ENCODE data around the gene PKDREJ. TPM values are rescaled to one million over a fixed set of nuclear protein-coding genes. Genes with fewer than 3 reads are reported as not detected.
A peak's percentile ranks its signal among the peaks of the same experiment; 100 is the strongest.

Gene PKDREJ
- total and polyA plus RNA-seq, 2 experiments from 2014 or later, result 0.03 to 0.04 TPM

DNA sequence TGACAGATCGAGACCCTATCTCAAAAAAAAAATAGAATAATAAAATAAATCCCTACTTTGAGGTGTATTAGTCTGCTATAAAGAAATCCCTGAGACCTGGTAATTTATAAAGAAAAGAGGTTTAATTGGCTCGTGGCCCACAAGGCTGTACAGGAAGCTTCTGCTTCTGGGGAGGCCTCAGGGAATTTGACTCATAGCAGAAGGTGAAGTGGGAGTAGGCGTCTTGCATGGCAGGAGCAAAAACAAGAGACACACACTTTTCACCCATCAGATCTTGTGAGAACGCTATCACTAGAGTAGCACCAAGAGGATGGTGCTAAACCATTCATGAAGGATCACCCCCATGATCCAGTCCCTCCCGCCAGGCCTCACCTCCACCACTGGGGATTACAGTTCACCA lies 42.2 kb downstream of the PKDREJ start:
- Histone ChIP-seq H3K27me3 (no peaks in the 10 kb centered on the region), H3K4me3 (no peak overlapping the region), H3K27ac (no peak overlapping the region), H3K36me3 (peaks cover 21% of the 10 kb centered on the region), H3K4me1 (ENCODE audit: low read depth) (no peaks in the 10 kb centered on the region), H3K9me3 (ENCODE audit: low read depth) (no peaks in the 10 kb centered on the region)
- DNase-seq (ENCODE audit: low read depth in 1 of 2, low spot score in 1 of 2), result peak in 1 of 2 donors; percentile 32
- no peak for TF ChIP-seq CTCF (IDR thresholded peaks at IDR 0.05; ENCODE audit: low read depth, low read length)

DNA sequence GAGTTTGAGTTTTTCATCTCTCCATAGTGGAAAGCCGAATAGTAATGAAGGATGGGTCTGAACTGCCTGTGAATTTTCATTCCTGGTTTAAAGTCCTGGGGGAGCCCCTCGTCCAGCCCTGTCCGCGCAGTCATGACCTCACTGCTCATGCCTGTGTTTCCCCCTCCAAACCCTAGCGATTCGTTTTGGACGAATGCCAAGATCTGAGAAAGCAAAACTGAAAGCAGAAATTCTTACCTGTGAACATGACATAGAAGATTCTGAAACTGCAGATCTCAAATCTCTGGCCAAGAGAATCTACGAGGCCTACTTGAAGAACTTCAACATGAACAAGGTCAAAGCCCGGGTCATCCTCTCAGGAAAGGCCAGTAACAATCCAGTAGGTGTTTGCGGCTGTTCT lies 43.5 kb downstream of the PKDREJ start:
- H3K36me3 ChIP-seq, result peaks cover 20% of the 10 kb centered on the region
- no peaks in the 10 kb centered on the region for H3K27me3 ChIP-seq
- TF ChIP-seq CTCF (IDR thresholded peaks at IDR 0.05; ENCODE audit: low read depth, low read length), result no peak
- no peak overlapping the region for H3K4me3 ChIP-seq
- DNase-seq (ENCODE audit: low read depth in 1 of 2, low spot score in 1 of 2), result no peak
- no peak overlapping the region for H3K27ac ChIP-seq
- H3K4me1 ChIP-seq (ENCODE audit: low read depth), result no peaks in the 10 kb centered on the region
- no peaks in the 10 kb centered on the region for H3K9me3 ChIP-seq (ENCODE audit: low read depth)

DNA sequence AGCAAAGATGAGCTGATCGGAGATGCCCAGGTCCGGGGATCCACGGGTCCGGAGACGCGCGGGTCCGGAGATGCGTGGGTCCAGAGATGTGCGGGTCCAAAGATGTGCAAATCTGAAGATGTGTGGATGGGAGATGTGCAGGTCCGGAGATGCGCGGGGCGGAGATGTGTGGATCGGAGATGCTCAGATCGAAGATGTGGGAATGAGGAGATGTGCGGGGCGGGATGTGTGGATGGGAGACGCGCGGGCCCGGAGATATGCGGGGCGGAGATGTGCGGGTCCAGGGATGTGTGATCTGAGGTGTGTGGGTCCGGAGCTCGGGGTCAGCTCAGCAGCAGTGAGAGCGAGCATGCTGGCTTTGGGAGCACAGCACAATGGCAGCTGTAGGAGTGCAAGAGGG lies 48.5 kb downstream of the PKDREJ start:
- Histone ChIP-seq H3K9me3 (ENCODE audit: low read depth) (no peaks in the 10 kb centered on the region), H3K4me3 (no peak overlapping the region), H3K27me3 (no peaks in the 10 kb centered on the region), H3K27ac (no peak overlapping the region), H3K36me3 (peaks cover 11% of the 10 kb centered on the region), H3K4me1 (ENCODE audit: low read depth) (no peaks in the 10 kb centered on the region)
- no peak for DNase-seq (ENCODE audit: low read depth in 1 of 2, low spot score in 1 of 2)
- no peak for TF ChIP-seq CTCF (IDR thresholded peaks at IDR 0.05; ENCODE audit: low read depth, low read length)

DNA sequence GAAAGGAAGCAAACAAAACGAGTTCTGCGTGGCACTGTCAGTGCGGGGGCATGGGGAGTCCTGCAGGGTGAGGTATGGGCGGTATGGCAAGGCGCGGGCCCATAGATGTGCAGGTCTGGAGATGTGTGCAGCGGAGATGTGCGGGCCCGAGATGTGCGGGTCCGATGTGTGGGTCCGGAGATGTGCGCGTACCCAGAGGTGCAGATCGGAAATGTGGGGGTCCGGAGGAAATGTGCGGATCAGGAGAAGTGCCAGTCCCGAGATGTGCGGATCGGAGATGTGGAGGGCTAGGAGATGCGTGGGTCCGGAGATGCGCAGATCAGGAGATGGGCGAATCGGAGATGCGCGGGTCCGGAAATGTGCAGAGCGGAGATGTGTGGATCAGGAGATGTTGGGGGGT lies 49.0 kb downstream of the PKDREJ start:
- Histone ChIP-seq H3K27me3 (no peaks in the 10 kb centered on the region), H3K36me3 (peaks cover 12% of the 10 kb centered on the region), H3K4me3 (no peak overlapping the region), H3K27ac (no peak overlapping the region), H3K4me1 (ENCODE audit: low read depth) (no peaks in the 10 kb centered on the region), H3K9me3 (ENCODE audit: low read depth) (no peaks in the 10 kb centered on the region)
- no peak for TF ChIP-seq CTCF (IDR thresholded peaks at IDR 0.05; ENCODE audit: low read depth, low read length)
- no peak for DNase-seq (ENCODE audit: low read depth in 1 of 2, low spot score in 1 of 2)

DNA sequence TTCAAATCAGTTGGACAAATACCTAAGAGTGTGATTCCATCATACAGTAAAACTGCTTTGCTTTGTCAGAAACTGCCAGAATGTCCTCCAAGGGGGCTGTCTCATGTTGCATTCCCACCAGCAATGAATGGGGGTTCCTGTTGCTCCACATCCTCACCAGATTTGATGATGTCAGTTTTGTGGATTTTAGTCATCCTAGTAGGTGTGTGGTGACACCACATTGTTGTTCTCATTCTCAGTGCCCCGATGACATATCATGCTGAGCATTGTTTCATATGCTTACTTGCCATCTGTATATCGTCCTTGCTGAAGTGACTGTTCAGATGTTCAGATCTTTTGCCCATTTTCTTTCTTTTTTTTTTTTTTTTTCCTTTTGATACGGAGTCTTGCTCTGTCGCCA lies 50.1 kb downstream of the PKDREJ start:
- Histone ChIP-seq H3K27me3 (no peaks in the 10 kb centered on the region), H3K4me1 (ENCODE audit: low read depth) (no peaks in the 10 kb centered on the region), H3K27ac (no peak overlapping the region), H3K36me3 (peaks cover 12% of the 10 kb centered on the region), H3K9me3 (ENCODE audit: low read depth) (no peaks in the 10 kb centered on the region), H3K4me3 (no peak overlapping the region)
- DNase-seq (ENCODE audit: low read depth in 1 of 2, low spot score in 1 of 2), result no peak
- TF ChIP-seq CTCF (IDR thresholded peaks at IDR 0.05; ENCODE audit: low read depth, low read length), result no peak

DNA sequence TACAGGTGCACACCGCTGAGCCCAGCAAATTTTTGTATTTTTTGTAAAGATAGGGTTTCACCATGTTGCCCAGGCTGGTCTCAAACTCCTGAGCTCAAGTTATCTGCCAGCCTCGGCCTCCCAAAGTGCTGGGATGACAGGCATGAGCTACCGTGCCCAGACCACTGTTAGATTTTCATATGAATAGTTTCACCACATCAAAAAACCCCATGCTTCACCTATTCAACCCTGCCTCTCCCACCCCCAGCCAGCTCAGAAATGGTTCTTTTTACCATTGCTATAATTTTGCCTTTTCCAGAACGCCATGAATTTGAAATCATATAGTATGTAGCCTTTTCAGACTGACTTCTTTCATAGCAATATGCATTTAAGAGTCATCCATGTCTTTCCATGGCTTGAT lies 50.9 kb downstream of the PKDREJ start:
- Histone ChIP-seq H3K36me3 (peaks cover 11% of the 10 kb centered on the region), H3K27ac (no peak overlapping the region), H3K4me1 (ENCODE audit: low read depth) (no peaks in the 10 kb centered on the region), H3K27me3 (no peaks in the 10 kb centered on the region), H3K4me3 (no peak overlapping the region), H3K9me3 (ENCODE audit: low read depth) (no peaks in the 10 kb centered on the region)
- no peak for TF ChIP-seq CTCF (IDR thresholded peaks at IDR 0.05; ENCODE audit: low read depth, low read length)
- DNase-seq (ENCODE audit: low read depth in 1 of 2, low spot score in 1 of 2), result no peak
